ENCODE measurements around the gene CNTNAP2. TPM values are rescaled to one million over a fixed set of nuclear protein-coding genes. Genes with fewer than 3 reads are reported as not detected.

Gene CNTNAP2
- total and polyA plus RNA-seq, 9 of the 15 experiments (the other 6 are each of a cell fraction or from before 2014, with no cell fraction given) = 0.04 to 0.62 (median 0.09) TPM; not detected in 4

GRCh38 chr7:148334441-148334956 is 2217.9 kb downstream of the CNTNAP2 start (continued):
- TF ChIP-seq E4F1 (CRISPR knock-in tag; IDR thresholded peaks at IDR 0.05; ENCODE audit: borderline replicate concordance) (no peak), SP1 (CRISPR knock-in tag; IDR thresholded peaks at IDR 0.05) (no peak), CTBP1 (IDR thresholded peaks at IDR 0.05; ENCODE audit: borderline replicate concordance) (no peak), SREBF1 (IDR thresholded peaks at IDR 0.05; ENCODE audit: borderline replicate concordance, low read depth, low read length) (no peak)

GRCh38 chr7:148334959-148335577 is 2218.5 kb downstream of the CNTNAP2 start:
- Histone ChIP-seq H3K9me1 (ENCODE audit: control insufficient read depth, insufficient read depth, low read length) (no peaks in the 10 kb centered on the region), H3K4me2 (ENCODE audit: insufficient read depth, low read length) (no peak overlapping the region), H3K27me3 (ENCODE audit: control insufficient read depth in 2 of 2, insufficient read depth in 2 of 2, low read length in 2 of 2) (peaks cover 18 to 55% of the 10 kb centered on the region in 2 experiments), H2AFZ (ENCODE audit: low read depth, low read length) (no peak overlapping the region), H4K20me1 (replicated peaks; ENCODE audit: control insufficient read depth, insufficient read depth, low read length) (no peaks in the 10 kb centered on the region; the same call in 1 of the 2 replicates), H3K9ac (ENCODE audit: insufficient read depth in 1 of 2, low read depth in 2 of 2, low read length in 2 of 2) (no peak overlapping the region), H3K36me3 (ENCODE audit: control insufficient read depth, insufficient read depth, low read length) (no peaks in the 10 kb centered on the region), H3K9me3 (replicated peaks; ENCODE audit: control insufficient read depth, insufficient read depth, low read depth, low read length) (peaks cover 2% of the 10 kb centered on the region; the same call in 1 of the 2 replicates), H3K79me2 (ENCODE audit: control insufficient read depth, insufficient read depth, low read length) (no peaks in the 10 kb centered on the region), H3K27ac (ENCODE audit: extremely low read depth, low read depth, low read length) (no peak overlapping the region), H3K4me1 (replicated peaks in 1 of 2; ENCODE audit: control insufficient read depth in 2 of 2, insufficient read depth in 2 of 2, low read length in 2 of 2) (peaks cover 0 to 5% of the 10 kb centered on the region in 2 experiments; a peak in 1 of 5 replicates), H3K4me3 (no peak overlapping the region)
- WGBS (ENCODE audit: insufficient coverage, low coverage, missing lambda C conversion rate) = under 1% methylated on average over 6 of the region's 6 CpGs
- intact Hi-C loops (cut with micrococcal nuclease) = no loop called here
- ATAC-seq (no peak), DNase-seq (ENCODE audit: extremely low read depth in 1 of 4, low spot score in 3 of 4) (no peak), FAIRE-seq (no peak)
- BruUV-seq (replicated peaks) = no TSS peak
- in situ Hi-C loops (cut with MboI) = no loop called here
- POLR2A ChIA-PET = interaction anchor here (0.9 kb wide), 1 partner anchor 13 kb away, joined by 3 read pairs; no protein-coding TSS in a partner anchor
- CTCF ChIA-PET (ENCODE audit: low intra/inter-chr PET ratio) = interaction anchor here (0.7 kb wide), 1 partner anchor 47 kb away, joined by 3 read pairs; no protein-coding TSS in a partner anchor
- peak; percentile 45; the same call in 1 of the 2 replicates for TF ChIP-seq ZNF316 (IDR thresholded peaks at IDR 0.05)
- peak; percentile 3; the same call in 1 of the 2 replicates for TF ChIP-seq MAFF (IDR thresholded peaks at IDR 0.05; ENCODE audit: low read length)
- TF ChIP-seq C11orf30 (IDR thresholded peaks at IDR 0.05; ENCODE audit: low read depth) = peak; percentile 13; the same call in 1 of the 2 replicates
- TF ChIP-seq SREBF2 (CRISPR knock-in tag; IDR thresholded peaks at IDR 0.05) = no peak
- peak; percentile 66 for TF ChIP-seq MAFG (tag; conservative IDR thresholded peaks at IDR 0.05)
- 0 out of 2 replicates have a peak, but pooled peaks have one; percentile 18 for TF ChIP-seq NFE2 (IDR thresholded peaks at IDR 0.05; ENCODE audit: low read depth)
- no peak for TF ChIP-seq ZNF57 (CRISPR knock-in tag; IDR thresholded peaks at IDR 0.05)
